ENCODE data around the gene RUNDC3A.
"Not testable (repeated sequence)": the region's sequence is repeated elsewhere in the genome, so short reads cannot be mapped to it uniquely, and the experiment has no call there.

Gene RUNDC3A

GRCh38 chr17:44321246-44322120 lies 13.1 kb downstream of the RUNDC3A start:
- no peak for DNase-seq

- no peak for DNase-seq
Measured at GRCh38 chr17:44322236-44322895, 14.0 kb downstream of the RUNDC3A start.

- no peak for DNase-seq
Measured at GRCh38 chr17:44323359-44324091, 15.1 kb downstream of the RUNDC3A start.

GRCh38 chr17:44324092-44324570 lies 15.7 kb downstream of the RUNDC3A start:
- no peak for DNase-seq

GRCh38 chr17:44324571-44325275 lies 16.3 kb downstream of the RUNDC3A start, which contains the start of gene SLC25A39:
TSS of gene SLC25A39 (minus strand) at chr17:44324823. CDS start at chr17:44323562, 1,261 bp downstream.
- peak; percentile 70 for DNase-seq

GRCh38 chr17:44326861-44327444 lies 18.6 kb downstream of the RUNDC3A start:
- DNase-seq = peak; percentile 90

GRCh38 chr17:44327715-44328449 lies 19.5 kb downstream of the RUNDC3A start:
- DNase-seq = no peak

- DNase-seq = not testable (repeated sequence)
Measured at GRCh38 chr17:44329516-44329915, 21.1 kb downstream of the RUNDC3A start.

GRCh38 chr17:44330263-44330662 lies 21.9 kb downstream of the RUNDC3A start:
- DNase-seq = not testable (repeated sequence)

GRCh38 chr17:44331249-44331760 lies 22.9 kb downstream of the RUNDC3A start:
- DNase-seq = peak; percentile 29

GRCh38 chr17:44333371-44333770 lies 25.0 kb downstream of the RUNDC3A start:
- no peak for DNase-seq

- DNase-seq = no peak
Measured at GRCh38 chr17:44334315-44334714, 25.9 kb downstream of the RUNDC3A start.

GRCh38 chr17:44334727-44335126 lies 26.3 kb downstream of the RUNDC3A start:
- no peak for DNase-seq

GRCh38 chr17:44335564-44335963 lies 27.2 kb downstream of the RUNDC3A start:
- DNase-seq = no peak

GRCh38 chr17:44335968-44336367 lies 27.6 kb downstream of the RUNDC3A start:
- no peak for DNase-seq

- no peak for DNase-seq
Measured at GRCh38 chr17:44338702-44339101, 30.3 kb downstream of the RUNDC3A start.

GRCh38 chr17:44340553-44340952 lies 32.2 kb downstream of the RUNDC3A start:
- DNase-seq = not testable (repeated sequence)

GRCh38 chr17:44343510-44344209 lies 35.3 kb downstream of the RUNDC3A start:
- no peak for DNase-seq

GRCh38 chr17:44344939-44345453 lies 36.6 kb downstream of the RUNDC3A start, which contains the start of gene GRN:
TSS of gene GRN (plus strand) at chr17:44345302. CDS start at chr17:44349165, 3,863 bp downstream.
- peak; percentile 95 for DNase-seq

- DNase-seq = no peak
Measured at GRCh38 chr17:44345454-44346026, 37.1 kb downstream of the RUNDC3A start.

All from NCI-H1048 (cell line).